ENCODE results near the gene MACROD2.
"Not testable (repeated sequence)": the region's sequence is repeated elsewhere in the genome, so short reads cannot be mapped to it uniquely, and the experiment has no call there.

MACROD2 gene

GRCh38 chr20:15794409-15794808 lies 1799.1 kb downstream of the MACROD2 start:
- H3K27me3 ChIP-seq (ENCODE audit: control insufficient read depth, insufficient read depth, low read length) = no peaks in the 10 kb centered on the region
- H3K9me3 ChIP-seq (ENCODE audit: control insufficient read depth, insufficient read depth, low read length) = no peaks in the 10 kb centered on the region
- no peak overlapping the region for H3K4me3 ChIP-seq (ENCODE audit: low read depth, low read length)
- H3K9ac ChIP-seq (ENCODE audit: low read depth, low read length) = no peak overlapping the region
- no peaks in the 10 kb centered on the region for H3K36me3 ChIP-seq (ENCODE audit: control insufficient read depth, insufficient read depth, low read length)
- no peaks in the 10 kb centered on the region for H3K4me1 ChIP-seq (ENCODE audit: control insufficient read depth, insufficient read depth, low read length)

GRCh38 chr20:15795305-15796019 lies 1800.1 kb downstream of the MACROD2 start:
- Histone ChIP-seq H3K36me3 (ENCODE audit: control insufficient read depth, insufficient read depth, low read length) (no peaks in the 10 kb centered on the region), H3K4me3 (ENCODE audit: low read depth, low read length) (no peak overlapping the region)

GRCh38 chr20:15799871-15800270 lies 1804.6 kb downstream of the MACROD2 start:
- Histone ChIP-seq H3K4me3 (ENCODE audit: low read depth, low read length) (no peak overlapping the region), H3K9ac (ENCODE audit: low read depth, low read length) (no peak overlapping the region), H3K36me3 (ENCODE audit: control insufficient read depth, insufficient read depth, low read length) (no peaks in the 10 kb centered on the region), H3K9me3 (ENCODE audit: control insufficient read depth, insufficient read depth, low read length) (no peaks in the 10 kb centered on the region), H3K4me1 (ENCODE audit: control insufficient read depth, insufficient read depth, low read length) (peaks cover 3% of the 10 kb centered on the region), H3K27me3 (ENCODE audit: control insufficient read depth, insufficient read depth, low read length) (no peaks in the 10 kb centered on the region)

More at GRCh38 chr20:15795305-15796019, 1800.1 kb downstream of the MACROD2 start:
- H3K4me1 ChIP-seq (ENCODE audit: control insufficient read depth, insufficient read depth, low read length) = no peaks in the 10 kb centered on the region
- no peaks in the 10 kb centered on the region for H3K9me3 ChIP-seq (ENCODE audit: control insufficient read depth, insufficient read depth, low read length)
- H3K27me3 ChIP-seq (ENCODE audit: control insufficient read depth, insufficient read depth, low read length) = no peaks in the 10 kb centered on the region
- H3K9ac ChIP-seq (ENCODE audit: low read depth, low read length) = no peak overlapping the region

- Histone ChIP-seq H3K27me3 (ENCODE audit: control insufficient read depth, insufficient read depth, low read length) (no peaks in the 10 kb centered on the region), H3K9ac (ENCODE audit: low read depth, low read length) (no peak overlapping the region)
Observed at GRCh38 chr20:15802020-15802419, 1806.7 kb downstream of the MACROD2 start.

GRCh38 chr20:15805154-15805553 lies 1809.8 kb downstream of the MACROD2 start:
- no peak overlapping the region for H3K4me3 ChIP-seq (ENCODE audit: low read depth, low read length)
- no peak overlapping the region for H3K9ac ChIP-seq (ENCODE audit: low read depth, low read length)
- no peaks in the 10 kb centered on the region for H3K27me3 ChIP-seq (ENCODE audit: control insufficient read depth, insufficient read depth, low read length)
- no peaks in the 10 kb centered on the region for H3K9me3 ChIP-seq (ENCODE audit: control insufficient read depth, insufficient read depth, low read length)
- H3K36me3 ChIP-seq (ENCODE audit: control insufficient read depth, insufficient read depth, low read length) = no peaks in the 10 kb centered on the region
- H3K4me1 ChIP-seq (ENCODE audit: control insufficient read depth, insufficient read depth, low read length) = peaks cover 6% of the 10 kb centered on the region

More at GRCh38 chr20:15802020-15802419, 1806.7 kb downstream of the MACROD2 start:
- Histone ChIP-seq H3K9me3 (ENCODE audit: control insufficient read depth, insufficient read depth, low read length) (no peaks in the 10 kb centered on the region), H3K4me3 (ENCODE audit: low read depth, low read length) (no peak overlapping the region), H3K4me1 (ENCODE audit: control insufficient read depth, insufficient read depth, low read length) (peaks cover 6% of the 10 kb centered on the region), H3K36me3 (ENCODE audit: control insufficient read depth, insufficient read depth, low read length) (no peaks in the 10 kb centered on the region)

- Histone ChIP-seq H3K4me1 (ENCODE audit: control insufficient read depth, insufficient read depth, low read length) (peaks cover 6% of the 10 kb centered on the region), H3K9me3 (ENCODE audit: control insufficient read depth, insufficient read depth, low read length) (no peaks in the 10 kb centered on the region), H3K36me3 (ENCODE audit: control insufficient read depth, insufficient read depth, low read length) (no peaks in the 10 kb centered on the region), H3K4me3 (ENCODE audit: low read depth, low read length) (no peak overlapping the region), H3K27me3 (ENCODE audit: control insufficient read depth, insufficient read depth, low read length) (no peaks in the 10 kb centered on the region), H3K9ac (ENCODE audit: low read depth, low read length) (no peak overlapping the region)
Observed at GRCh38 chr20:15806105-15806504, 1810.8 kb downstream of the MACROD2 start.

- Histone ChIP-seq H3K4me1 (ENCODE audit: control insufficient read depth, insufficient read depth, low read length) (peaks cover 6% of the 10 kb centered on the region), H3K4me3 (ENCODE audit: low read depth, low read length) (no peak overlapping the region), H3K9ac (ENCODE audit: low read depth, low read length) (no peak overlapping the region), H3K9me3 (ENCODE audit: control insufficient read depth, insufficient read depth, low read length) (no peaks in the 10 kb centered on the region), H3K36me3 (ENCODE audit: control insufficient read depth, insufficient read depth, low read length) (no peaks in the 10 kb centered on the region), H3K27me3 (ENCODE audit: control insufficient read depth, insufficient read depth, low read length) (no peaks in the 10 kb centered on the region)
Observed at GRCh38 chr20:15807271-15807670, 1812.0 kb downstream of the MACROD2 start.

- H3K9me3 ChIP-seq (ENCODE audit: control insufficient read depth, insufficient read depth, low read length); H3K9ac ChIP-seq (ENCODE audit: low read depth, low read length); H3K4me3 ChIP-seq (ENCODE audit: low read depth, low read length): not testable (repeated sequence)
Observed at GRCh38 chr20:15807771-15808170, 1812.5 kb downstream of the MACROD2 start.

GRCh38 chr20:15811951-15812350 lies 1816.6 kb downstream of the MACROD2 start:
- no peak overlapping the region for H3K4me3 ChIP-seq (ENCODE audit: low read depth, low read length)
- H3K4me1 ChIP-seq (ENCODE audit: control insufficient read depth, insufficient read depth, low read length) = no peaks in the 10 kb centered on the region
- no peak overlapping the region for H3K9ac ChIP-seq (ENCODE audit: low read depth, low read length)
- no peaks in the 10 kb centered on the region for H3K9me3 ChIP-seq (ENCODE audit: control insufficient read depth, insufficient read depth, low read length)
- no peaks in the 10 kb centered on the region for H3K36me3 ChIP-seq (ENCODE audit: control insufficient read depth, insufficient read depth, low read length)
- H3K27me3 ChIP-seq (ENCODE audit: control insufficient read depth, insufficient read depth, low read length) = no peaks in the 10 kb centered on the region

More at GRCh38 chr20:15807771-15808170, 1812.5 kb downstream of the MACROD2 start:
- not testable (repeated sequence) for H3K36me3 ChIP-seq (ENCODE audit: control insufficient read depth, insufficient read depth, low read length); H3K27me3 ChIP-seq (ENCODE audit: control insufficient read depth, insufficient read depth, low read length); H3K4me1 ChIP-seq (ENCODE audit: control insufficient read depth, insufficient read depth, low read length)

GRCh38 chr20:15812696-15813095 lies 1817.4 kb downstream of the MACROD2 start:
- H3K4me1 ChIP-seq (ENCODE audit: control insufficient read depth, insufficient read depth, low read length) = no peaks in the 10 kb centered on the region
- H3K4me3 ChIP-seq (ENCODE audit: low read depth, low read length) = no peak overlapping the region
- no peaks in the 10 kb centered on the region for H3K9me3 ChIP-seq (ENCODE audit: control insufficient read depth, insufficient read depth, low read length)
- H3K27me3 ChIP-seq (ENCODE audit: control insufficient read depth, insufficient read depth, low read length) = no peaks in the 10 kb centered on the region
- H3K36me3 ChIP-seq (ENCODE audit: control insufficient read depth, insufficient read depth, low read length) = no peaks in the 10 kb centered on the region
- no peak overlapping the region for H3K9ac ChIP-seq (ENCODE audit: low read depth, low read length)

GRCh38 chr20:15814360-15814759 lies 1819.0 kb downstream of the MACROD2 start:
- no peaks in the 10 kb centered on the region for H3K36me3 ChIP-seq (ENCODE audit: control insufficient read depth, insufficient read depth, low read length)
- no peaks in the 10 kb centered on the region for H3K9me3 ChIP-seq (ENCODE audit: control insufficient read depth, insufficient read depth, low read length)
- peaks cover 3% of the 10 kb centered on the region for H3K4me1 ChIP-seq (ENCODE audit: control insufficient read depth, insufficient read depth, low read length)
- H3K4me3 ChIP-seq (ENCODE audit: low read depth, low read length) = no peak overlapping the region
- no peaks in the 10 kb centered on the region for H3K27me3 ChIP-seq (ENCODE audit: control insufficient read depth, insufficient read depth, low read length)
- no peak overlapping the region for H3K9ac ChIP-seq (ENCODE audit: low read depth, low read length)

GRCh38 chr20:15814911-15815310 lies 1819.6 kb downstream of the MACROD2 start:
- Histone ChIP-seq H3K4me3 (ENCODE audit: low read depth, low read length) (no peak overlapping the region), H3K9ac (ENCODE audit: low read depth, low read length) (no peak overlapping the region), H3K36me3 (ENCODE audit: control insufficient read depth, insufficient read depth, low read length) (no peaks in the 10 kb centered on the region), H3K9me3 (ENCODE audit: control insufficient read depth, insufficient read depth, low read length) (no peaks in the 10 kb centered on the region), H3K4me1 (ENCODE audit: control insufficient read depth, insufficient read depth, low read length) (peaks cover 3% of the 10 kb centered on the region), H3K27me3 (ENCODE audit: control insufficient read depth, insufficient read depth, low read length) (no peaks in the 10 kb centered on the region)

Data from iPS-15b (cell line).